Astrocyte (in vitro differentiated cells and primary cell): Measurements from ENCODE around the gene AK1.

Experiments
- CTCF ChIP-seq: IDR thresholded peaks from 2 replicates; pipeline ENCODE4 v1.5.1; 2011; ENCODE audit warnings: low read depth, mild to moderate bottlenecking, inconsistent platforms, low read length, moderate library complexity; ENCODE audit not compliant: insufficient read depth
- EZH2 ChIP-seq: IDR thresholded peaks from 2 replicates; pipeline ENCODE4 v1.6.1; 2012; ENCODE audit warnings: mild to moderate bottlenecking, low read length, inconsistent platforms; ENCODE audit not compliant: insufficient read depth

GRCh38 chr9:127847178-127847510 lies 30.3 kb downstream of the AK1 start:
- TF ChIP-seq EZH2 (no peak), CTCF (no peak)
